Fibroblast of lung (primary cell): ENCODE results near the gene C1orf115. TPM values are rescaled to one million over a fixed set of nuclear protein-coding genes. Genes with fewer than 3 reads are reported as not detected.

Source experiments
- DNase-seq, 2 donors: peaks; one replicate each; pipeline versions ENCODE4 v3.0.0 to v3.0.0-alpha.2; 2010; ENCODE audit warnings: low read depth in 2 of 2
- H2AFZ ChIP-seq: 2 replicates; pipeline ENCODE4 v1.5.1; 2012; ENCODE audit warnings: low read length, control low read depth, inconsistent platforms
- H3K27ac ChIP-seq: 2 replicates; pipeline ENCODE4 v1.5.1; 2011; ENCODE audit warnings: low read length, control low read depth; ENCODE audit not compliant: insufficient read depth
- H3K27me3 ChIP-seq: 2 replicates; pipeline ENCODE4 v1.5.1; 2011; ENCODE audit warnings: mild to moderate bottlenecking, low read length; ENCODE audit not compliant: control insufficient read depth, insufficient read depth
- H3K36me3 ChIP-seq: 2 replicates; pipeline ENCODE4 v1.5.1; 2011; ENCODE audit warnings: low read length; ENCODE audit not compliant: control insufficient read depth, insufficient read depth
- H3K4me1 ChIP-seq: 2 replicates; pipeline ENCODE4 v1.5.1; 2011; ENCODE audit warnings: low read length; ENCODE audit not compliant: control insufficient read depth, insufficient read depth; ENCODE audit errors: extremely low read depth
- H3K4me2 ChIP-seq: 2 replicates; pipeline ENCODE4 v1.5.1; 2011; ENCODE audit warnings: low read length, control low read depth; ENCODE audit not compliant: insufficient read depth; ENCODE audit errors: extremely low read depth
- H3K4me3 ChIP-seq, 4 experiments: fragments of 200-600 bp in 1 of 4; sonication (generic) in 1 of 4; replicated peaks in 1 of 4; 2 replicates each; pipeline ENCODE4 v1.5.1; 2011 to 2016; ENCODE audit warnings: low read length in 4 of 4, low read depth in 3 of 4, mild to moderate bottlenecking in 3 of 4, control low read depth in 2 of 4, inconsistent platforms in 1 of 4, mixed read lengths in 1 of 4; ENCODE audit not compliant: insufficient read depth in 1 of 4; ENCODE audit errors: control extremely low read depth in 1 of 4
- H3K79me2 ChIP-seq: 2 replicates; pipeline ENCODE4 v1.5.1; 2012; ENCODE audit warnings: mild to moderate bottlenecking, low read length, inconsistent platforms; ENCODE audit not compliant: control insufficient read depth, insufficient read depth
- H3K9ac ChIP-seq: 2 replicates; pipeline ENCODE4 v1.5.1; 2011; ENCODE audit warnings: mild to moderate bottlenecking, low read length, control low read depth; ENCODE audit not compliant: insufficient read depth
- H3K9me3 ChIP-seq: 2 replicates; pipeline ENCODE4 v1.5.1; 2012; ENCODE audit warnings: low read depth, low read length; ENCODE audit not compliant: control insufficient read depth, insufficient read depth
- H4K20me1 ChIP-seq: 2 replicates; pipeline ENCODE4 v1.5.1; 2011; ENCODE audit warnings: low read length; ENCODE audit not compliant: control insufficient read depth, insufficient read depth; ENCODE audit errors: extremely low read depth
- CTCF ChIP-seq, 2 donors: IDR thresholded peaks in 1 of 2; conservative IDR thresholded peaks in 1 of 2; 1 replicate in 1 of 2; 2 replicates in 1 of 2; pipeline ENCODE4 v1.5.1; 2011 to 2012; ENCODE audit warnings: low read length in 2 of 2, control low read depth in 1 of 2, inconsistent platforms in 1 of 2, low read depth in 1 of 2, mild to moderate bottlenecking in 1 of 2
- EZH2 ChIP-seq: IDR thresholded peaks from 2 replicates; pipeline ENCODE4 v1.5.1; 2012; ENCODE audit warnings: low read length, control low read depth, mild to moderate bottlenecking; ENCODE audit errors: missing control alignments
- polyA plus RNA-seq, 2 donors: library from polyadenylated mRNA; depleted of rRNA in 1 of 2; stranded (reverse) in 1 of 2; unstranded in 1 of 2; fragments of >200 nt; gene quantifications; 2 replicates each; pipeline ENCODE4 v1.2.1, GENCODE V29; 2011 to 2012; ENCODE audit warnings: missing spikeins in 1 of 2
- total RNA-seq: library from RNA; depleted of rRNA; stranded (reverse); fragments of >200 nt; gene quantifications from 2 replicates; pipeline ENCODE4 v1.2.1, GENCODE V29; 2014

Gene C1orf115
- total and polyA plus RNA-seq, 2 donors (not counting 1 experiment from before 2014, with no cell fraction given) = 2.2 to 3.3 TPM

GRCh38 chr1:220655509-220655908, 34.7 kb upstream of the C1orf115 start:
- Histone ChIP-seq H3K4me3 (no peak overlapping the region), H4K20me1 (no peaks in the 10 kb centered on the region), H3K9ac (no peak overlapping the region), H3K79me2 (no peaks in the 10 kb centered on the region), H3K27me3 (no peaks in the 10 kb centered on the region), H3K9me3 (no peaks in the 10 kb centered on the region), H3K36me3 (no peaks in the 10 kb centered on the region), H3K27ac (no peak overlapping the region), H3K4me2 (no peak overlapping the region), H2AFZ (no peak overlapping the region), H3K4me1 (no peaks in the 10 kb centered on the region)
- no peak for DNase-seq
- TF ChIP-seq EZH2 = no peak
- no peak for TF ChIP-seq CTCF (conservative IDR thresholded peaks at IDR 0.05 in 1 of 2, IDR thresholded peaks at IDR 0.05 in 1 of 2; ENCODE audit: low read depth in 1 of 2, low read length in 2 of 2)

- no peak overlapping the region for H2AFZ ChIP-seq
- no peaks in the 10 kb centered on the region for H3K36me3 ChIP-seq
- no peak overlapping the region for H3K4me3 ChIP-seq
- H3K27me3 ChIP-seq = no peaks in the 10 kb centered on the region
- TF ChIP-seq EZH2 = no peak
- TF ChIP-seq CTCF (conservative IDR thresholded peaks at IDR 0.05 in 1 of 2, IDR thresholded peaks at IDR 0.05 in 1 of 2; ENCODE audit: low read depth in 1 of 2, low read length in 2 of 2) = no peak
- no peaks in the 10 kb centered on the region for H3K79me2 ChIP-seq
- no peak overlapping the region for H3K4me2 ChIP-seq
- no peak for DNase-seq
- H3K9ac ChIP-seq = no peak overlapping the region
- H3K9me3 ChIP-seq = no peaks in the 10 kb centered on the region
- no peaks in the 10 kb centered on the region for H3K4me1 ChIP-seq
- H4K20me1 ChIP-seq = no peaks in the 10 kb centered on the region
- no peak overlapping the region for H3K27ac ChIP-seq
Observed at GRCh38 chr1:220655961-220656740, 34.0 kb upstream of the C1orf115 start.

- H2AFZ ChIP-seq = no peak overlapping the region
Observed at GRCh38 chr1:220666349-220666748, 23.8 kb upstream of the C1orf115 start.

More at GRCh38 chr1:220666349-220666748, 23.8 kb upstream of the C1orf115 start:
- no peak overlapping the region for H3K27ac ChIP-seq
- no peak for TF ChIP-seq CTCF (conservative IDR thresholded peaks at IDR 0.05 in 1 of 2, IDR thresholded peaks at IDR 0.05 in 1 of 2; ENCODE audit: low read depth in 1 of 2, low read length in 2 of 2)
- no peak for TF ChIP-seq EZH2
- DNase-seq = no peak
- H3K9me3 ChIP-seq = no peaks in the 10 kb centered on the region
- H3K79me2 ChIP-seq = no peaks in the 10 kb centered on the region
- H3K4me2 ChIP-seq = no peak overlapping the region
- no peaks in the 10 kb centered on the region for H3K27me3 ChIP-seq
- H3K9ac ChIP-seq = no peak overlapping the region
- H3K4me3 ChIP-seq = no peak overlapping the region
- H3K36me3 ChIP-seq = no peaks in the 10 kb centered on the region
- no peaks in the 10 kb centered on the region for H4K20me1 ChIP-seq
- H3K4me1 ChIP-seq = no peaks in the 10 kb centered on the region
